Liver (tissue), 9 donors: Measurements from ENCODE around the gene ARHGEF28. TPM values are rescaled to one million over a fixed set of nuclear protein-coding genes. Genes with fewer than 3 reads are reported as not detected.

ENCODE experiments used
- DNase-seq: peaks from one replicate; pipeline ENCODE4 v3.0.0-alpha.2; 2017; ENCODE audit warnings: low spot score
- H3K27ac ChIP-seq, 2 donors: one replicate each; pipeline ENCODE4 v1.7.0; 2013; ENCODE audit warnings: inconsistent platforms in 2 of 2, low read length in 2 of 2, control low read depth in 1 of 2, low read depth in 1 of 2, mild to moderate bottlenecking in 1 of 2
- H3K27me3 ChIP-seq, 4 donors: one replicate each; pipeline versions ENCODE4 v1.6.1 to v1.7.0; 2013; ENCODE audit warnings: low read length in 3 of 4, inconsistent platforms in 1 of 4, mild to moderate bottlenecking in 1 of 4, moderate library complexity in 1 of 4; ENCODE audit not compliant: control insufficient read depth in 4 of 4, insufficient read depth in 4 of 4
- H3K36me3 ChIP-seq, 4 donors: one replicate each; pipeline versions ENCODE4 v1.6.1 to v1.7.0; 2013; ENCODE audit warnings: low read length in 3 of 4, mild to moderate bottlenecking in 3 of 4, low read depth in 1 of 4, moderate library complexity in 1 of 4; ENCODE audit not compliant: control insufficient read depth in 4 of 4, insufficient read depth in 3 of 4
- H3K4me1 ChIP-seq, 4 donors: one replicate each; pipeline versions ENCODE4 v1.6.1 to v1.7.0; 2013; ENCODE audit warnings: low read length in 3 of 4, mild to moderate bottlenecking in 3 of 4, moderate library complexity in 1 of 4; ENCODE audit not compliant: control insufficient read depth in 4 of 4, insufficient read depth in 4 of 4
- H3K4me3 ChIP-seq, 3 donors: one replicate each; pipeline versions ENCODE4 v1.6.1 to v1.7.0; 2013; ENCODE audit warnings: low read length in 3 of 3, control low read depth in 1 of 3, low read depth in 1 of 3, mild to moderate bottlenecking in 1 of 3
- H3K9ac ChIP-seq, 2 donors: one replicate each; pipeline ENCODE4 v1.7.0; 2013; ENCODE audit warnings: low read length in 2 of 2, mild to moderate bottlenecking in 2 of 2, moderate library complexity in 2 of 2, control low read depth in 1 of 2, low read depth in 1 of 2
- H3K9me3 ChIP-seq, 4 donors: one replicate each; pipeline versions ENCODE4 v1.6.1 to v1.7.0; 2013; ENCODE audit warnings: low read length in 3 of 4; ENCODE audit not compliant: control insufficient read depth in 4 of 4
- CTCF ChIP-seq: fragments of 150-350 bp; IDR thresholded peaks from 2 replicates; pipeline ENCODE4 v1.5.1; 2017; ENCODE audit warnings: improper control_type of control experiment, low read depth, low read length; ENCODE audit not compliant: missing input control
- EGR1 ChIP-seq, 2 donors: IDR thresholded peaks; 2 replicates each; pipeline ENCODE4 v1.6.1; 2016 to 2018; ENCODE audit warnings: antibody characterized with exemption in 2 of 2, low read depth in 2 of 2
- FOXA1 ChIP-seq: IDR thresholded peaks from 2 replicates; pipeline ENCODE4 v1.6.1; 2016; ENCODE audit warnings: antibody characterized with exemption
- FOXA2 ChIP-seq: IDR thresholded peaks from 2 replicates; pipeline ENCODE4 v1.6.1; 2016; ENCODE audit warnings: antibody characterized with exemption
- GABPA ChIP-seq, 2 donors: IDR thresholded peaks in 1 of 2; conservative IDR thresholded peaks in 1 of 2; 2 replicates each; pipeline ENCODE4 v1.6.1; 2016; ENCODE audit warnings: antibody characterized with exemption in 2 of 2, mild to moderate bottlenecking in 1 of 2, moderate library complexity in 1 of 2
- HNF4A ChIP-seq, 2 donors: conservative IDR thresholded peaks; 2 replicates each; pipeline ENCODE4 v1.6.1; 2016; ENCODE audit warnings: antibody characterized with exemption in 2 of 2, mild to moderate bottlenecking in 2 of 2
- HNF4G ChIP-seq: IDR thresholded peaks from 2 replicates; pipeline ENCODE4 v1.6.1; 2016; ENCODE audit warnings: antibody characterized with exemption
- JUND ChIP-seq, 2 donors: IDR thresholded peaks; 2 replicates each; pipeline ENCODE4 v1.6.1; 2016; ENCODE audit warnings: antibody characterized with exemption in 2 of 2
- NR2F2 ChIP-seq: IDR thresholded peaks from 2 replicates; pipeline ENCODE4 v1.6.1; 2016; ENCODE audit warnings: antibody characterized with exemption
- RAD21 ChIP-seq, 2 donors: IDR thresholded peaks; 2 replicates each; pipeline ENCODE4 v1.6.1; 2016; ENCODE audit warnings: antibody characterized with exemption in 2 of 2, mild to moderate bottlenecking in 2 of 2
- REST ChIP-seq: IDR thresholded peaks from 2 replicates; pipeline ENCODE4 v1.6.1; 2016; ENCODE audit warnings: antibody characterized with exemption, mild to moderate bottlenecking
- RXRA ChIP-seq, 2 donors: IDR thresholded peaks; 2 replicates each; pipeline ENCODE4 v1.6.1; 2017 to 2018; ENCODE audit warnings: antibody characterized with exemption in 2 of 2, mild to moderate bottlenecking in 1 of 2
- SP1 ChIP-seq: IDR thresholded peaks from 2 replicates; pipeline ENCODE4 v1.6.1; 2018; ENCODE audit warnings: antibody characterized with exemption, mild to moderate bottlenecking
- TAF1 ChIP-seq: conservative IDR thresholded peaks from 2 replicates; pipeline ENCODE4 v1.6.1; 2016; ENCODE audit warnings: antibody characterized with exemption, mild to moderate bottlenecking
- YY1 ChIP-seq: IDR thresholded peaks from 2 replicates; pipeline ENCODE4 v1.6.1; 2016; ENCODE audit warnings: antibody characterized with exemption, mild to moderate bottlenecking
- WGBS: extraction: QIAGEN DNeasy Blood & Tissue Kit; methylation state at CpG from one replicate; pipeline ENCODE4 v1.1.7; 2013; 5-methylcytosine and 5-hydroxymethylcytosine counted together
- polyA plus RNA-seq, 2 donors: library from polyadenylated mRNA; stranded (reverse) in 1 of 2; unstranded in 1 of 2; fragments of 200-250 nt in 1 of 2; fragments of >200 nt in 1 of 2; fragmentation: Nextera tagmentation in 1 of 2; extraction: Ambion mirVana in 1 of 2; gene quantifications; one replicate each; pipeline versions ENCODE4 v1.2.1 to v1.2.3, GENCODE V29; 2013 to 2015
- total RNA-seq, 2 donors: library from RNA; depleted of rRNA; stranded (reverse); fragments of >200 nt; gene quantifications; one replicate each; pipeline ENCODE4 v1.2.3, GENCODE V29; 2014
- TF ChIP-seq, protein P1 (sequence below): IDR thresholded peaks from 2 replicates; pipeline ENCODE4 v1.6.1; 2016; ENCODE audit warnings: antibody characterized with exemption
- TF ChIP-seq, protein P2 (sequence below): IDR thresholded peaks from 2 replicates; pipeline ENCODE4 v1.6.1; 2016; ENCODE audit warnings: antibody characterized with exemption
- TF ChIP-seq, protein P3 (sequence below): IDR thresholded peaks from 2 replicates; pipeline ENCODE4 v1.6.1; 2016; ENCODE audit warnings: antibody characterized with exemption
- donor health status: healthy.
- donor health status: healthy.
- donor health status: healthy.
- donor health status: healthy.
- donor health status: healthy.

ARHGEF28 gene
- total and polyA plus RNA-seq, 4 donors = 1.6 to 13.9 (median 3.6) TPM

GRCh38 chr5:73883646-73884045 lies 257.6 kb downstream of the ARHGEF28 start:
- Histone ChIP-seq H3K36me3 (peaks cover 0 to 9% (median 1%) of the 10 kb centered on the region in 4 donors), H3K9me3 (no peaks in the 10 kb centered on the region), H3K9ac (no peak overlapping the region), H3K27ac (no peak overlapping the region), H3K27me3 (no peaks in the 10 kb centered on the region), H3K4me1 (no peaks in the 10 kb centered on the region), H3K4me3 (no peak overlapping the region)
- 96% methylated on average over 7 of the region's 7 CpGs for WGBS
- TF ChIP-seq, protein P1, sequence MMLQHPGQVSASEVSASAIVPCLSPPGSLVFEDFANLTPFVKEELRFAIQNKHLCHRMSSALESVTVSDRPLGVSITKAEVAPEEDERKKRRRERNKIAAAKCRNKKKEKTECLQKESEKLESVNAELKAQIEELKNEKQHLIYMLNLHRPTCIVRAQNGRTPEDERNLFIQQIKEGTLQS = no peak
- TF ChIP-seq HNF4A (conservative IDR thresholded peaks at IDR 0.05) (no peak), GABPA (IDR thresholded peaks at IDR 0.05 in 1 of 2, conservative IDR thresholded peaks at IDR 0.05 in 1 of 2) (no peak), EGR1 (IDR thresholded peaks at IDR 0.05; ENCODE audit: low read depth in 2 of 2) (no peak), RAD21 (IDR thresholded peaks at IDR 0.05) (no peak), RXRA (IDR thresholded peaks at IDR 0.05) (no peak), HNF4G (no peak), FOXA1 (no peak), SP1 (no peak), CTCF (no peak), TAF1 (no peak), FOXA2 (no peak), JUND (IDR thresholded peaks at IDR 0.05) (no peak), YY1 (no peak), REST (no peak), NR2F2 (no peak)
- TF ChIP-seq, protein P2, sequence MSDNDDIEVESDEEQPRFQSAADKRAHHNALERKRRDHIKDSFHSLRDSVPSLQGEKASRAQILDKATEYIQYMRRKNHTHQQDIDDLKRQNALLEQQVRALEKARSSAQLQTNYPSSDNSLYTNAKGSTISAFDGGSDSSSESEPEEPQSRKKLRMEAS = no peak
- TF ChIP-seq, protein P3, sequence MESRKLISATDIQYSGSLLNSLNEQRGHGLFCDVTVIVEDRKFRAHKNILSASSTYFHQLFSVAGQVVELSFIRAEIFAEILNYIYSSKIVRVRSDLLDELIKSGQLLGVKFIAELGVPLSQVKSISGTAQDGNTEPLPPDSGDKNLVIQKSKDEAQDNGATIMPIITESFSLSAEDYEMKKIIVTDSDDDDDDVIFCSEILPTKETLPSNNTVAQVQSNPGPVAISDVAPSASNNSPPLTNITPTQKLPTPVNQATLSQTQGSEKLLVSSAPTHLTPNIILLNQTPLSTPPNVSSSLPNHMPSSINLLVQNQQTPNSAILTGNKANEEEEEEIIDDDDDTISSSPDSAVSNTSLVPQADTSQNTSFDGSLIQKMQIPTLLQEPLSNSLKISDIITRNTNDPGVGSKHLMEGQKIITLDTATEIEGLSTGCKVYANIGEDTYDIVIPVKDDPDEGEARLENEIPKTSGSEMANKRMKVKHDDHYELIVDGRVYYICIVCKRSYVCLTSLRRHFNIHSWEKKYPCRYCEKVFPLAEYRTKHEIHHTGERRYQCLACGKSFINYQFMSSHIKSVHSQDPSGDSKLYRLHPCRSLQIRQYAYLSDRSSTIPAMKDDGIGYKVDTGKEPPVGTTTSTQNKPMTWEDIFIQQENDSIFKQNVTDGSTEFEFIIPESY = no peak
- DNase-seq = no peak
